SH-SY5Y (cell line): Measurements from ENCODE around the gene HDDC2.

ENCODE experiments used
- GATA2 ChIP-seq: IDR thresholded peaks from 2 replicates; pipeline ENCODE4 v1.6.1; 2011; ENCODE audit warnings: mild to moderate bottlenecking, low read depth, low read length
- GATA3 ChIP-seq: IDR thresholded peaks from 2 replicates; pipeline ENCODE4 v1.6.1; 2011; ENCODE audit warnings: low read depth, mild to moderate bottlenecking, low read length, moderate library complexity

DNA sequence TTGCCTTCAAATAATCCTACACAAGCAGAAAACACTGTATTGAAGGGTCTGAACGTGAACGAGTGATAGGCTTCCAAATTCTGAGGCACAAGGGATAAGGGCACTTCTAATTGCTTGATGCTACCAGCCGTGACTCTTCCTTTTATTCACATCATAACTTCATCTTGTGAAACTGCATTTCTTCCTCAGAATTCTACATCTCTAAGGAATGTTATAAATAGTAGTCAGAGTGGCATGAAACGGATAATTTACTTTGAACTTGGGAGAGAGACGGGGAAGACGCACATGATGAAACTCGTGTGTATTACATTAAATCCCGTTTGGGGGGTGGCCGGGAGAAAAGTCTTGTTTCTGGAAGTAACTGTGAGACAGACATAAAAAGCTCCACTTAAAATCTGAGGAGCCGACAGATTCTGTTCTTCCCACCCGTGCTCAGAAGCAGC lies 754 bp downstream of the HDDC2 start:
- TF ChIP-seq GATA3 (no peak), GATA2 (no peak)
